ENCODE data around the gene MYADML2. TPM values are rescaled to one million over a fixed set of nuclear protein-coding genes. Genes with fewer than 3 reads are reported as not detected.

MYADML2 gene
- total RNA-seq, 1 donor from 2014 or later = not detected

DNA sequence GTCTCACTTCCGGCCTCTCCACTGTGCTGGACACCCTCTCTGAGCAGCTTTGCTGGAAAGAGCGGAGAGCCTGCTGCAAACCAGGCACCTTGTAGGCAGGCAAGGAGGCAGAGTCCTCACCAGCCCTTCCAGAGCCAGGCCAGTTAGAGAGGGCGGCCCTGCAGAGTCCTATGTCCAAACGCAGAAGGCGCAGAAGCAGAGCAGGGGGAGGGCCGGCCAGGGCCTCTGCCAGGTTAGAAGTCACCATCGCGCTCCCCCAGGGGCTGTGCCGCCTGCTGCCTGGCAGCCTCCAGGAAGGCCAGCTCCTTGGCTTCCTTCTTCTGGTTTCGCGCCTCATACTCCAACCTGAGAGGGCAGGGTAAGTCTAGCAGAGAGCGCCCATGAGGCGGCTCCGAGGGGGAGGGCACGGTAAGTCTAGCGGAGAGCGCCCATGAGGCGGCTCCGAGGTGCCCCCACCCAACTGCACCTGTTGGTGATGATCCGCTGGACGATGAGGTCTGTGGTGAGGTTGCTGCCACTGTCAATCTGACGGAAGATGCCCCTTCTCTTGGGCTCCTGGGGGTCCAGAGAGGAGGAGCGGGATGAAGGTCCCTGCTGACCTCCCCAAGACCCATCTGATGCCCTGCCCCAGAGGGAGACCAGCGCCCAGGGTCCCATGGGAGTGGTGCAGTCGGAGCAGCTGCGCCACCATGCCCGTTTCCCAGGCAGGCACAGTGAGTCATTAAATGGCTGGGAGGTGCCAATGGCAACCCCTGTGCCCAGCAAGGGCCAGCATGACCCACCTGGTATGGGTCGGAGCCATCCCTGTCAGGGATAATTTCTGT, 42.2 kb downstream of the MYADML2 start:
- Mint-ChIP-seq H3K27ac (ENCODE audit: unreplicated experiment) (no peak overlapping the region), H3K4me3 (no peak overlapping the region), H3K9me3 (no peaks in the 10 kb centered on the region), H3K27me3 (ENCODE audit: low read depth) (peaks cover 14% of the 10 kb centered on the region), H3K4me1 (peaks cover 16% of the 10 kb centered on the region), H3K36me3 (ENCODE audit: low read depth) (peaks cover 3% of the 10 kb centered on the region)
- TF ChIP-seq, protein P1, sequence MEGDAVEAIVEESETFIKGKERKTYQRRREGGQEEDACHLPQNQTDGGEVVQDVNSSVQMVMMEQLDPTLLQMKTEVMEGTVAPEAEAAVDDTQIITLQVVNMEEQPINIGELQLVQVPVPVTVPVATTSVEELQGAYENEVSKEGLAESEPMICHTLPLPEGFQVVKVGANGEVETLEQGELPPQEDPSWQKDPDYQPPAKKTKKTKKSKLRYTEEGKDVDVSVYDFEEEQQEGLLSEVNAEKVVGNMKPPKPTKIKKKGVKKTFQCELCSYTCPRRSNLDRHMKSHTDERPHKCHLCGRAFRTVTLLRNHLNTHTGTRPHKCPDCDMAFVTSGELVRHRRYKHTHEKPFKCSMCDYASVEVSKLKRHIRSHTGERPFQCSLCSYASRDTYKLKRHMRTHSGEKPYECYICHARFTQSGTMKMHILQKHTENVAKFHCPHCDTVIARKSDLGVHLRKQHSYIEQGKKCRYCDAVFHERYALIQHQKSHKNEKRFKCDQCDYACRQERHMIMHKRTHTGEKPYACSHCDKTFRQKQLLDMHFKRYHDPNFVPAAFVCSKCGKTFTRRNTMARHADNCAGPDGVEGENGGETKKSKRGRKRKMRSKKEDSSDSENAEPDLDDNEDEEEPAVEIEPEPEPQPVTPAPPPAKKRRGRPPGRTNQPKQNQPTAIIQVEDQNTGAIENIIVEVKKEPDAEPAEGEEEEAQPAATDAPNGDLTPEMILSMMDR (conservative IDR thresholded peaks at IDR 0.05) = no peak
- DNase-seq (ENCODE audit: low read depth, low spot score) = no peak

DNA sequence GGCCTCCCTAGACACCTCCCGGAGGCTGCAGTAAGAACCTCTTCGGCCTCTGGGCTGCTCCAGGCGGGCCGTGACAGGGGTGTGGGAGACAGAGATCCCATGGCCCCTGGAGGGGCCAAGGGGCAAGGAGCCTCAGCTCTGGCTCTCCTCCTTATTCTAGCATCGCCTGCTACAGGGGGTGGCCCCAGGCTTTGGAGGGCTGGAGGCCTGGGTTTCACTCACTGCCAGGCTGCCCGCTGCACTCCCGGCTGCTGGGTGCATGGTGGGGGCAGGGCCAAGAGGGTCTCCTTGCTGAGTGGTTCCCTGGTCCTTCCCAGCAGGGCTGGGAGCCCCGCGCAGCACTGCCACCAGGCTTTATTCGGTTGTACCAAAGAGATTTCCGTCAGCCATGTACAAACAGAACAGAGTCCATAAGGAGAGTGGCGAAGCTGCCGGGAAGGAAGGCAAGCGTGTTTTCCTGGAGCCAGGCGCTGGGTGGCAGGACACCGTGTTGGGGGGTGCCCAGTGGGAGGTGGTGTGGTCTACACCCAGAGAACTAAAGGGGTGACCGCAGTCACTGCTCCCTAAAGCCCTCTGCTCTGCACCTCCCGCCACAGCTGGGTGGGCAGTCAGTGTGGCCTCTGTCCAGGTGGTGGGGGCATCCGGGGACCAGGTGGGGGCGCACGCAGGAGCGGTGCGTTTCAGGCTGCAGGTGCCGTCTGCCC, 43.0 kb downstream of the MYADML2 start:
- Mint-ChIP-seq H3K36me3 (ENCODE audit: low read depth) (peaks cover 3% of the 10 kb centered on the region), H3K9me3 (no peaks in the 10 kb centered on the region), H3K27me3 (ENCODE audit: low read depth) (peaks cover 14% of the 10 kb centered on the region), H3K27ac (ENCODE audit: unreplicated experiment) (no peak overlapping the region), H3K4me3 (peak overlapping the region; percentile 12), H3K4me1 (peaks cover 15% of the 10 kb centered on the region)
- no peak for DNase-seq (ENCODE audit: low read depth, low spot score)
- TF ChIP-seq, protein P1 (conservative IDR thresholded peaks at IDR 0.05) = no peak

DNA sequence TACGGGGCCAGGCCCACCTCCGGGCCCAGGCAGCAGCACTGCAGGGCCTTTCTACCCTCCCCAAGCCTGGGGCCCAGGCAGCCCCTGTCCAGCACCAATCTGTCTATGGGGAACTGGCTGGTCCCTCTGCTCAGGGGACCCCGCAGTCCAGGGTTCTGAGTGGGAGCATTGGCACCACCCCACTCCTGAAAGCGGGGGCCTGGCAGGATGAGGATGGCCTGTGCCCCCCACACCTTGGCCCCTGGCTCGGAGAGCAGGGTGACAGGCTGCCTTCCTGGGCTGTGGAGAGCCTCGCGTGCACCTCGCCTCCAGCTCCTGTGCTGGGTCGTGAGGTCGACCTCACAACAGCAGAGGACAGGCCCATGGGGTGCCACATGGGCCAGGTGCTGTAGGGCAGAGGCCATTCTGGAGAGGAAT, 43.6 kb downstream of the MYADML2 start:
- H3K27ac Mint-ChIP-seq (ENCODE audit: unreplicated experiment) = no peak overlapping the region
- peaks cover 14% of the 10 kb centered on the region for H3K27me3 Mint-ChIP-seq (ENCODE audit: low read depth)
- peaks cover 15% of the 10 kb centered on the region for H3K4me1 Mint-ChIP-seq
- TF ChIP-seq, protein P1 (conservative IDR thresholded peaks at IDR 0.05) = no peak
- DNase-seq (ENCODE audit: low read depth, low spot score) = no peak
- H3K4me3 Mint-ChIP-seq = peak overlapping the region; percentile 75
- H3K36me3 Mint-ChIP-seq (ENCODE audit: low read depth) = peaks cover 3% of the 10 kb centered on the region
- no peaks in the 10 kb centered on the region for H3K9me3 Mint-ChIP-seq

DNA sequence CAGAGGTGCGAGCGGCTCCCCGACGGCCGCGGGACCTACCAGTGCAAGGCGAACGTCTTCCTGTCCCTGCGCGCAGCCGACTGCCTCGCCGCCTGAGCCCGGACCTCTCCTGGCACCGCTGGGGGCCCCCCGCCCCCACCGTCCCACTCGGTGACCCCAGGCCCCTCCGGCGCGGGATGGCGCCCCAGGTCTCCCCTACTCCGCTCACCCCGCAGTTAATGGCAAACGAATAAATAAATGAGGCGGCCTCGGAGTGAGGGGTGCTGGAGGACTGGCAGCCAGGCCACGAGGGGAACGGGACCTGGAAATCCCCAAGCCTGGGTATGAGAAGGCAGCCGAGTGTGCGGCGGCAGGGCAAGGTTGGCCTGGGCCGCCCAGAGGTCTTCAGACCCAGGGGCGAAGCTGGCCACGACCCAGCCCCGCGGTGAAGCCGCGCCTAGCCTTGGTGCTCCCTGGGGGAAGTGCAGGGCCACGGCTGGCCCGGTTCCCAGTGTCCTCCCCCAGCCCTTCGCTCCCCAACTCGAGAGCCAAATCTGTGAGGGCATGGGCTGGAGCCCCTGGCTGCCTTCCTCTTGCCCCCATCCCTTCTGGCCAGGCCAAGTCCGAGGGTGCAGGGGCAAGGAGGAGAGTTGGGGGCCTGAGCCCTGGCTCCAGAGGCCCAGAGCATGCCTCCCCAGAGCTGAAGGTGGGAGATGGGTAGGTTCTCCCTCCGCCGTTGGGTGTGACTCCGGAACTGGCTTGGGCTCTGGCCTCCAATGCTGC, 44.2 kb downstream of the MYADML2 start:
- Mint-ChIP-seq H3K4me3 (no peak overlapping the region), H3K36me3 (ENCODE audit: low read depth) (peaks cover 3% of the 10 kb centered on the region), H3K27me3 (ENCODE audit: low read depth) (peaks cover 14% of the 10 kb centered on the region), H3K9me3 (no peaks in the 10 kb centered on the region), H3K27ac (ENCODE audit: unreplicated experiment) (no peak overlapping the region), H3K4me1 (peaks cover 15% of the 10 kb centered on the region)
- no peak for DNase-seq (ENCODE audit: low read depth, low spot score)
- TF ChIP-seq, protein P1 (conservative IDR thresholded peaks at IDR 0.05) = no peak

DNA sequence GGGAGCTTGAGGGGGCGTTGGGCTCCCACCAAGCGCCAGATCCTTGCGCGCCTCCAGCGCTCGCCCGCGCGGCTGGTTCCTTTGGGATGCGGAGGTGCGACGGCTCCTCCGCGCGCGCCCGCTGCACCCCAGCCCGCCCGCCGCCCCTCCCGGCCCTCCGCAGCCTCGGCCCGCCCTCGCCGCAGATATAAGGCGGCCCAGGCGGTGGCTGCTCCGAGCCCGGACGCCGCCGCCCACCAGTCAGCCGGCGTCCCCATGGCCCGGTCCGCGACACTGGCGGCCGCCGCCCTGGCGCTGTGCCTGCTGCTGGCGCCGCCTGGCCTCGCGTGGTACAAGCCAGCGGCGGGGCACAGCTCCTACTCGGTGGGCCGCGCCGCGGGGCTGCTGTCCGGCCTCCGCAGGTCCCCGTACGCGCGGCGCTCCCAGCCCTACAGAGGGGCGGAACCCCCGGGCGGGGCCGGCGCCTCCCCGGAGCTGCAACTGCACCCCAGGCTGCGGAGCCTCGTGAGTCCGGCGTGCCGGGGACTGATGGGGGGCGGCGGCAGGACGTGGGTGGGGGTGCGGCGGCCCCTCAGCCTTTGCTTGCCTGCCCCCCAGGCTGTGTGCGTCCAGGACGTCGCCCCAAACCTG, 44.9 kb downstream of the MYADML2 start, which contains the start of gene NPB:
Gene NPB, plus strand, starts transcription at position 216 of the 630 bp plus-strand sequence. Its CDS starts 40 bp downstream, at position 256.
- Mint-ChIP-seq H3K9me3 (no peaks in the 10 kb centered on the region), H3K27ac (ENCODE audit: unreplicated experiment) (no peak within 1 kb of the TSS), H3K36me3 (ENCODE audit: low read depth) (peaks cover 3% of the 10 kb centered on the region), H3K27me3 (ENCODE audit: low read depth) (peaks cover 14% of the 10 kb centered on the region), H3K4me1 (peaks cover 15% of the 10 kb centered on the region), H3K4me3 (peak within 1 kb of the TSS; percentile 50)
- TF ChIP-seq, protein P1 (conservative IDR thresholded peaks at IDR 0.05) = no peak
- DNase-seq (ENCODE audit: low read depth, low spot score) = no peak
